ENCODE results near the gene DHODH.

DNA sequence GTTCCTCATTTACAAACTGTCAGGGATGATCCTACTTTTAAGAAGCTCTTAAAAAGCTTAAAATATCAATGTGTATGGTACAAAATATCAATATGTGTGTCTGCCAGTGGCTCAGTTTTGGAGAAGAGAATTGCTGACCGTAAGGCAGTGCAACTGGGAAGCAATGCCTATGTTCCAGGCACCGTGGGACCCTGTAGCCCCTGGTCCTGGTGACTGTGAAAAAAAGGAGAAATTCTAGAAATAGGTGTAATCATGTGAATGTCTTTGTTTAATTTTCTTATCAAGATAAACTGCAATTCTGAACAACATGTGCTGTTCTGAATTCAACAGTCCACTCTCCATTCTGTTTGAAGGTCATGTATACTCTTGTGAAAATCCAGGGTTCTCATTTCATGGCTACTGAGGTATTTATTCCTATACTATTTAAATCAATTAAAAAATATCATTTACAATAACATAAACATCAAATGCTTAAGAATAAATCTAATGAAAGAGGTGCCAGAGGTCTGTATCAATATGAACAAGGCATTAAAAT, 36.3 kb downstream of the DHODH start:
- TF ChIP-seq GATA2 (IDR thresholded peaks at IDR 0.05; ENCODE audit: low read depth, low read length) (no peak), GATA3 (IDR thresholded peaks at IDR 0.05; ENCODE audit: low read depth, low read length) (no peak)
